RKO (cell line): ENCODE results near the gene RSPO1.

ENCODE experiments used
- DNase-seq: peaks from one replicate; pipeline ENCODE4 v3.0.0-alpha.2; 2016; ENCODE audit warnings: low spot score

The RSPO1 gene

DNA sequence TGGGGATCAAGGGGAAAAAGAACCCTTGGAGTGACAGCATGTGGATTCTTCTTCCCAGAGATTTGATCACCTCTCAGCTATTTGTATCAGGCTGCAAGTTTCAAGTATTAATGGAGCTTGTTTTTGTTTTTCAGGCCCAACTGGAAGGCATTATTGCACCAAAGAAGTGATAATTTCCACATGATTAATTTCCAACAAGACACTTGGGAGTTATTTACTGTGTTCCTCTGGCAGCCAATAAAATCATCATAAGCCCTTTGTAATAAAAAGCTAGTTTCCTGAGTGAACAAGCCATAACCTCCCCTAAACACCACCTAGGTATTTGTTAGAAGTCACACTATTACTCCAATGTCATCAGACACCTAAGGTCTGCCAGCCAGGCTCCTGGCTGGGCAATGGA, 69.8 kb downstream of the RSPO1 start:
- no peak for DNase-seq

DNA sequence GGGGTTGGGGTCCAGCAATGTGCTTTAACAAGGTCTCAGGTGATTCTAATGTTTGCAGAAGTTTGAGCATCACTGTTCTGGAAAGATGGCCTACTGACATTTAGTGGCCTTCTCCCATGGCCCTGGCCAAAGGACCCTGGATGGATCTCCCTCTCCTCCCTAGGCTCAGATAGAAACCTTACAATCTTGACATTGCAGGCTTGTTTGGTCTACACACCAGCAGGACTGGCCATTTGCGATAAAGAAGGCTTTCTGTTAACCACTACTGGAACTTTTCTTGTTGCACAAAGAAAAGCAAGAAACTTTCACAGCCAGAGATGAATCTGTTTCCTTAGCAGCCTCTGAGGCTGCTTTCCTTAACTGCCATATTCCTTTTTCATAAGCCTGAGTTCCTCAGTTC, 71.7 kb downstream of the RSPO1 start:
- DNase-seq = no peak
